Activated CD8-positive, alpha-beta memory T cell treated with anti-CD3 and anti-CD28 coated beads for 4 hours (primary cell): ENCODE data around the gene TTC32.
A peak's percentile ranks its signal among the peaks of the same experiment; 100 is the strongest.

Experiments used
- DNase-seq, 2 donors: peaks; one replicate each; pipeline ENCODE4 v3.0.0-alpha.2; 2020; ENCODE audit warnings: low read depth in 2 of 2

The TTC32 gene

DNA sequence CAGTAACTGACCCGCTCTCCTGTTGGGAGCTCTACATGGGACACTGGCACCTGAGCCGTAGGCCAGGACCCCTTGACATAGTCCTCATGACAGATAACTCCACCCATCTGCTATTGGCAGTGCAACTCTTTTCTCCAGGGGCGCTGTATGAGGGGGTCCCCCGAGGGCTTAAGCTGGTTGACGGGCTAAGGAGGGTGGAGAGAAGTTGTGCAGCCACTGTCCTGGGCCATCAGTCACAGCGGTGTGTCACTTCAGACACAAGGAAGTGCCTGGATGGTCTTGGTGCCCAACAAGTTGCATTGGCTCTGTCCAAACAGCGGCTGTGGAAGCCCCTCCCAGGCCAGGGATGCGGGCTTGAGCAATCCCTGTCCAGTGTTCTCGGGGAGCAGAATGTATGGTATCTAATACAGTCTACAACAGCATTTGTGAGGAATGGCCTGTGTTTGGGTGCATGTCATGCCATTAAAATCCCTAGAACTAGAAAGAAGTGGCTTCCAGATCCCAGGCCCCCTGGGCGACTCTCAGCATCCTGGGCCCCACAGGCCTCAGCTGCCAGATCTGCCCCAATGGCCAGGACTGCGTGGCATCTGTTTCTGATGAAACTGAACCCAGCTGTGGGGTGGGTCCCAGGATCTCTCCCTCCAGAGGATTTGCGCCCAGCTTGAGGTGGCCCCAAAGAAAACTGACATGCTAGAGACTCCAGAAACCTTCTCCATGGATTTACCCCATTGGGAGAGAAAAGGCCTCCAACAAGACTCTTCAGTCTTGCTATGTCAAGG, 23.3 kb downstream of the TTC32 start:
- DNase-seq: no peak

DNA sequence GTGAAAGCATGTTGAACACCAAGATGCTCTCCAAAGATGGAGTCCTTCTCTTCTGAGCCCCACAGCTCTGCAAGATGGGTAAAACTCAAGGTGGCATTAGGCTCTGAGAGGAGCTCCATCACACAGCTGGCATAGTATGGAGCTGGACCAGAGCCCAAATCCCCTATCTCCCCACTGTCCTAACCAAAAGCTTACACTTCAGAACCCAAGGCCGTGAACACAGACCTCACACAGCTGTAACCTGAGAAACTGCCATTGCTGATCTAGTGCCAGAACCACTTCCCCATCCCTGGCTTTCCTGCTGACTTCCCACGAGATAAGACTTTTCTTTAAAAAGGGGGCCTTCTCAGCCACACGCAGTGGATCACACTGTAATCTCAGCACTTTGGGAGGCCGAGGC, 25.0 kb downstream of the TTC32 start:
- no peak for DNase-seq

GRCh38 chr2:19875280-19875679, 26.5 kb downstream of the TTC32 start:
- DNase-seq: no peak

GRCh38 chr2:19874726-19875125, 27.1 kb downstream of the TTC32 start:
- DNase-seq: no peak

- no peak for DNase-seq
Measured at GRCh38 chr2:19873014-19873413, 28.8 kb downstream of the TTC32 start.

- DNase-seq: no peak
Measured at GRCh38 chr2:19872302-19872701, 29.5 kb downstream of the TTC32 start.

- DNase-seq: no peak
Measured at GRCh38 chr2:19871836-19872235, 29.9 kb downstream of the TTC32 start.

DNA sequence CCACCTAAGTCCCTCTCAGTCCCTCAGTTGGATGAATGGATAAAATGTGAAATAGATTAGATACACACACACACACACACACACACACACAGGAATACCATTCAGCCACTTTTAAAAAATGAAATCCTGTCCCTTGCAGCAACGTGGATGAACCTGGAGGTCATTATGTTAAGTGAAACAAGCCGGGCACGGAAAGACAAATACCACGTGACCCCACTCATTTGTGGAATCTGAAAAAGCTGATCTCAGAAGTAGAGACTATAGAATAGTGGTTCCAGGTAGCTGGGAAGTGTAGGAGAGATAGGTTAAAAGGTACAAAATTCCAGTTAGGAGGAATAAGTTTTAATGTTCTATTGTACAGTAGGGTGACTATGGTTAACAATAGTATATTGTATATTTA, 31.0 kb downstream of the TTC32 start:
- no peak for DNase-seq

DNA sequence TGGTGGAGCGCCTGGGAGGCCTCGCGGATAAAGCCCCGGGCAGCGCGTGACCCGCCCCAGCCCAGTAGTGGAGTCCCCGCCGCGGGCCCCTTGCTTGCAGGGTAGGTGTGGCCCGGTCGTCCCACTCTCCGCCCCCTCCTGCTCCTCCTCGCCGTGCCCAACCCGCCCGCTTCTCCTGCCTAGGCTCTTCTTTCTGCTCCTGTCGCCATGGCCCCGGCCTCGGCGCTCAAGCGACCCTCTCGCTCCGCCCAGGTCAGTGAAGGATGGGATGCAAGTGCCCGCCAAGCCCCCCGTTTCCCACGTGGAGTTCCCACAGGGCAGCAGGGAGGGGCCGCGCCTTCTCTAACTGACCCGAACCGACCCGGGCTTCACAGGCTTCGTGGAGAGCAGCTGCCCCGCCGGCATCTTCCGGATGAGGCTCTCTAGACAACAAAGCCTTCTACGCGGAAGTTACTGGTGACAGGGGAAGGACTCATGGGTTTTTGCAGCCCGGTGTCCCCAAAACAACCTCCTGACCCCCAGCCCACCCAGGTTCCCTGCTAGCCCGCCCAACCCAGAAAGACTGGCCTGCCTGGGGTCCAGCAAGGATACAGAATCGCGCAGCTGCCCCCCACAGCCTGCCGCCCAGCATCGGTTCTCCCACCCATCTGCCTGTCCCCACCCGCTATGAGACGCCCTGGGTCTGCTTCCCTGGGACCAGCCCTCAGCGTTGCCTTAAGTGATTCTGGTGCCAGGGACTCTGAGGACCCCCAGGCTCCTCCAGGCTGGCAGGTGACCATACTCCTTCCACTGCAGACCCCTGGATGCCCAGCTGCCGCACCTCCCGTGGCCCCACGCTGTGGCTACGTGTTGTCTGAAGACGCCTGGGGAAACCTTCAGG, 32.8 kb downstream of the TTC32 start:
- peak; percentile 30 to 34 for DNase-seq

- DNase-seq: no peak
Measured at GRCh38 chr2:19868224-19868623, 33.6 kb downstream of the TTC32 start.

GRCh38 chr2:19866771-19867170, 35.0 kb downstream of the TTC32 start:
- DNase-seq: no peak

GRCh38 chr2:19865151-19865550, 36.6 kb downstream of the TTC32 start:
- no peak for DNase-seq

- DNase-seq: no peak
Measured at GRCh38 chr2:19864381-19864780, 37.4 kb downstream of the TTC32 start.

DNA sequence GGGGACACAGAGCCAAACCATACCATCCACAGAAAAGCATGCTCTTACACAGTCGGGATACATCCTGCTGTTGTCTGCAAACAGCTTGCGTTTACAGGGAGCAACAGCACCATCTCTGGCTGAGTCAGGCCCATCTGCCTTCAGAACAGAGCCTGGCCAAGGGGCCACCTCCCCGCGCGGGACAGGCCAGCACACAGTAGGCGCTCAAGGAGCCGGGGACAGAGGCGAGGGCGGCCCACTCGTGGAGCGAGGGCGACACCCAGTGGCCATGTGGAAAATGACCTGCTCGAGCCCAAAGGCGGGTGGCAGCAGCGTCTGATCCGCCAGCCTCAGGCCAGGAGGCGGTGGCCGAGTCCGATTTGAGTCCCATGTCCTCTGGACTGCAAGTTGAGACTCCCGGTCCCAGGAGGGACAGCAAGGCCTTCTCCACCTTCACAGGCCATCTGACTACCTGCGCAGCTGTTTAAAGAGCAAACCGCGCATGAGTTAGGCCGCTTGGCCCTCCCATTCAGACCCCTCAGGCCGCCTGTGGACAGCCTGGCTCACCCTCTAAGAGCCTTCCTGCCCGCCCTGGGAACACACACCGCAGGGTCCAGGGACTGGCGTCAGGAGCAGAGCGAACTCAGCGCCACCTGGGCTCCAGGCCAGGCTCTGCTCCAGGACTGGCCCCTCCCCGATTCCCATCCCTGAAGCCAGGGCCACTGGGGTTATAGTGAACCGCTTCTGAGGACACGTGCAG, 38.3 kb downstream of the TTC32 start:
- DNase-seq: peak; percentile 38 to 40

DNA sequence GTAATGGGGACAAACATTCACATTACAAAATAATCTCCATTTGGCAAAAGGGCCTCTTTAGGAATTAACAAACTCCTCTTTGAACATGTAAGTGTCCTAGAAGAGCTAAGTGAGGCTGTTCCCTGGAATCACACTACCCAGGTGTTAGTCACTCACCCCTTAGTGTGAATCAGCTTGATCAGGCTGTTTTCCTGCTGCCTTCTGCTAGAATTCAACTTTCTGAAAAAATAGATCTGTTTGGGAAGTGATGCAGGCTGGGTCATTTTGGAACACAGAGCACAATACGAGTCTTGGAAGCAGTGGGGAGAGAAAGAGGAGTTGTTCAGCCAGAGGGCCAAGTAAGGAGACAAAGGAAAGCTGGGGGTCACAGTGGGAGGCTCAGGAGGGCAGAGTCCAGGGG, 40.0 kb downstream of the TTC32 start:
- DNase-seq: no peak

DNA sequence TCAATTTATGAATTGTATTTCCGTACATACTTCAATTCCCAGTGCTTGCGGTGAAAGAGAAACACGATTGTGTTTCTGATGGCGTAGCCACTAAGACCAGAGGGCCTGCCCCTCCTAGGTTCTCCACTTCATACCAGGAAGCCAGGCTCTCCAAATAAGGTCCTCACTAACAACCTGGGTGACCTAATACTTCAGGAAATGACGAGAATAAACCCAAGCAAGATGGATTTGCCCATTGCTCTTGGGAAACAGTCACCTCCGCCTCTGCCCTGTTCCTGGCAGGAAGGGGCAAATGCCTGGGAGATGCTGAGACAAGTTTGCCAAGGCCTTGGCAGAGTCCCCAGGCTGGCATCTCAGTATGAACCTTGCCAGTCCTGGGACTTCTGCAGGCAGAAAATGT, 41.8 kb downstream of the TTC32 start:
- no peak for DNase-seq

DNA sequence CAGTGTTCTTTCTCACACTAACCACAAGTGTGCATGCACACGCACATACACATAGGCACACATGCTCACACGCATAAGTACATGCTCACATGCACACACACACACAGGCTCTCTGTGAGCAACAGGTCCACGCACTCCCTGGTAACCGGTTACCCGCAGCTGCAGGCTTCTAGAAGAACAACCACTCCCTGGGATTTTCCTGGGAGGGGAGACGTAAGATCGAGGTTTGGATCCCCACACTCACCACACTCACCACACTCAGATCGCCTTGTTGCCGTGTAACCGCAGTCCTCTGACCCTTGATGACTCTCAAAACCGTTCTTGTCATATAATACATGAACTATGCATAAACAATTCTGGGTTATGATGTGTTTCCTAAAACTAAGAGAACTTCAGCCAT, 42.2 kb downstream of the TTC32 start:
- DNase-seq: no peak

DNA sequence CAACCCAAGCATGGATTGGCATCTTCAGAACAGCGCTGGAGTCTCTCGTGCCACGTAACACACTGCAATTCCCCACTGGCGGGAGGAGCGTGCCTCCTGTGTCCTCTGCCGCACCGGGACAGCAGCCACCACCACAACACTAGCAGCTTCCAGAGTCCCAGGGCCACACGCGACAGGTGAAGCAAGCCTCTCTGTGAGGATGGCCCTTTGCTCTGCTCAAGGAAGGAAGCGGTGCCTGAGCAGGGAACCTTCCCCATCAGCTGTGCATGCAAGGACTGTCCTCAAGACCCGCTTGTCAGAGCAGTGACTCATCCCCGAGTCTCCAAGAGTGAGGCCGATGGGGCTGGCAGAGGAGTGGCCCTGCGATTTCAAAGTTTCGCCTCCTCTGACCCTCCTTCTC, 44.0 kb downstream of the TTC32 start:
- DNase-seq: no peak

- DNase-seq: no peak
Measured at GRCh38 chr2:19857100-19857499, 44.7 kb downstream of the TTC32 start.

DNA sequence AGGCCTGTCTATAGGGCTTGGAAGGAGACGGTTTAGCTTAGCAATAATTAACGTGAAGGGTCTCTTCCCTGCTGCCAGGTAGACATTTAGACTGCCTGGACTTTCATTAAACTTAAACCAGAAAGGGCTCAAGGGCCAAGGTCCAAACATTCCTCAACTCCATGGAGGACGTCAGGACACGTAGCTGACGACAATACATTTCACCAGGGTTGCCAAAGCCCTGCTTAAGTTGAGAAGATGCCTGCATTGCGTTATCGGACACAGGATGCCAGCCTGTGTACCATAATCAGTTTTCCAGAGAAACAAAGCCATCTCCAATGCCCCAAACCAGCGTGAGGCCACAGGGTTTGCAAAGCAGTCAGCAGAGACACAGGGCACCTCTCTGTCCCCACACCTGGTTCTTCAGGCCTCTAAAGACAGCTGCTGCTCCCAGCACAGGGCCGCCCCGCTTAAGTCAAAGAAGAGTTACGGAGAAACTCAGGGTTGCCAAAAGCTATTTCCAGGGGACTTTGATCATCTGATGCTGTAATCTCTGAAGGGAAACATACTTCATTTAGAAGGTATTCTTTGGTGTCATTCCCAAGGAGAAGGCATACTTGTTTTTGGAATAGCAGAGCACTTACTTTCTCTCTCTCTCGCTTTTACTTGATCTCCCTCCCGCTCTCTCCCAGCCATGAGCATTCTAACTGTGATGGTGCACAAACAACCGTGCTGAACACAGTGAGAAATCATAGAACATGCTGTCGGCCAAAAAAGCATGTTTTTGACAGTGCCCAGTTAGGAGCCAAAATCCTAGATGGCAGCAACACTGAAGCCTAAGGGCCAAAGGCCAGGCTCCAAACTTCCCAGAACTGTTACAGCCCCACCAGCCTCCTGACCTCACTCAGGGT, 46.0 kb downstream of the TTC32 start:
- DNase-seq: no peak
